C4-2B (cell line): ENCODE measurements around the gene SMYD2.

ENCODE experiments used
- CTCF ChIP-seq: fragments of 450-650 bp; conservative IDR thresholded peaks from 2 replicates; pipeline ENCODE4 v1.5.1; 2017; ENCODE audit warnings: mild to moderate bottlenecking
- ZFX ChIP-seq: fragments of 450-650 bp; IDR thresholded peaks from 2 replicates; pipeline ENCODE4 v1.6.1; 2017

- TF ChIP-seq CTCF: no peak
- TF ChIP-seq ZFX: no peak
Measured at GRCh38 chr1:214379236-214379970, 98.4 kb downstream of the SMYD2 start.
